ENCODE results near the gene HELZ. TPM values are rescaled to one million over a fixed set of nuclear protein-coding genes. Genes with fewer than 3 reads are reported as not detected.

The HELZ gene
- polyA plus RNA-seq, 2 of the 4 experiments (the other 2 are of a cell fraction): 5.6 to 18.3 TPM

DNA sequence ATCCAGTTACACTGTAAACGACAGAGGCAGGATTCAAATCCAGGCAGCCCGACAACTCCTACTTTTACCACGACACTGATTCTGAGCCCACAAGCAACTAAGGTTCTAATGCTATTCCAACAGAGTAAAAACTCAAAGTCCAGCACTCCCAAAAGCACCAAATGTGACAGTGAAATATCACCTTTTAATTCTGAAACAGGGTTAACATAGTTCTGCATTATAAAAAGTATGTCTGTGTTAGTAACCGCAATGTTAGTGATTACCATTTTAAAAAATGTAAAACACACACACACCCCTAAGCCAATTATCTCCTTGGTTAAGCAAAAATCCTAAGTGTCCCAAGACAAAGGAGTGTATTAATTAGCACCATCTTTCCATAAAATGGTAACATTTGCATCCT, 19.7 kb downstream of the HELZ start:
- CTCF ChIA-PET: interaction anchor here (1.5 kb wide), 1 partner anchor 15 kb away, joined by 3 read pairs; no protein-coding TSS in a partner anchor
- H3K9me3 ChIP-seq: no peaks in the 10 kb centered on the region
- peak; percentile 70 for FAIRE-seq
- no peak overlapping the region for H3K4me2 ChIP-seq
- ATAC-seq: no peak
- POLR2A ChIA-PET: no interaction called here
- DNase-seq (ENCODE audit: low read depth in 1 of 2, low spot score in 1 of 2): no peak
- no peak overlapping the region for H3K27ac ChIP-seq
- TF ChIP-seq JUN (IDR thresholded peaks at IDR 0.05) (no peak), CEBPB (IDR thresholded peaks at IDR 0.05) (no peak), HOXB5 (CRISPR knock-in tag; IDR thresholded peaks at IDR 0.05) (no peak), TP53 (CRISPR knock-in tag; IDR thresholded peaks at IDR 0.05) (no peak), MAFK (IDR thresholded peaks at IDR 0.05; ENCODE audit: partially characterized antibody) (no peak), POLR2AphosphoS2 (conservative IDR thresholded peaks at IDR 0.05; ENCODE audit: low read length) (no peak), RCOR1 (IDR thresholded peaks at IDR 0.05; ENCODE audit: low read depth, low read length) (no peak), CHD2 (IDR thresholded peaks at IDR 0.05; ENCODE audit: low read length, partially characterized antibody) (no peak), GATA3 (IDR thresholded peaks at IDR 0.05; ENCODE audit: borderline replicate concordance) (no peak), PHF8 (IDR thresholded peaks at IDR 0.05; ENCODE audit: borderline replicate concordance, low read depth) (no peak), RNF2 (IDR thresholded peaks at IDR 0.05; ENCODE audit: borderline replicate concordance, low read depth) (no peak), FOSL2 (IDR thresholded peaks at IDR 0.05) (no peak), FOSL2 (CRISPR knock-in tag; IDR thresholded peaks at IDR 0.05) (no peak), HOXB13 (CRISPR knock-in tag; IDR thresholded peaks at IDR 0.05; ENCODE audit: low read depth) (no peak), NFE2L2 (conservative IDR thresholded peaks at IDR 0.05; ENCODE audit: low read length) (no peak)
- TF ChIP-seq, protein P1, sequence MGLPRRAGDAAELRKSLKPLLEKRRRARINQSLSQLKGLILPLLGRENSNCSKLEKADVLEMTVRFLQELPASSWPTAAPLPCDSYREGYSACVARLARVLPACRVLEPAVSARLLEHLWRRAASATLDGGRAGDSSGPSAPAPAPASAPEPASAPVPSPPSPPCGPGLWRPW (IDR thresholded peaks at IDR 0.05): no peak
- TF ChIP-seq, protein P2, sequence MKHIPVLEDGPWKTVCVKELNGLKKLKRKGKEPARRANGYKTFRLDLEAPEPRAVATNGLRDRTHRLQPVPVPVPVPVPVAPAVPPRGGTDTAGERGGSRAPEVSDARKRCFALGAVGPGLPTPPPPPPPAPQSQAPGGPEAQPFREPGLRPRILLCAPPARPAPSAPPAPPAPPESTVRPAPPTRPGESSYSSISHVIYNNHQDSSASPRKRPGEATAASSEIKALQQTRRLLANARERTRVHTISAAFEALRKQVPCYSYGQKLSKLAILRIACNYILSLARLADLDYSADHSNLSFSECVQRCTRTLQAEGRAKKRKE (CRISPR knock-in tag; IDR thresholded peaks at IDR 0.05; ENCODE audit: low read depth): no peak
- TF ChIP-seq, protein P3, sequence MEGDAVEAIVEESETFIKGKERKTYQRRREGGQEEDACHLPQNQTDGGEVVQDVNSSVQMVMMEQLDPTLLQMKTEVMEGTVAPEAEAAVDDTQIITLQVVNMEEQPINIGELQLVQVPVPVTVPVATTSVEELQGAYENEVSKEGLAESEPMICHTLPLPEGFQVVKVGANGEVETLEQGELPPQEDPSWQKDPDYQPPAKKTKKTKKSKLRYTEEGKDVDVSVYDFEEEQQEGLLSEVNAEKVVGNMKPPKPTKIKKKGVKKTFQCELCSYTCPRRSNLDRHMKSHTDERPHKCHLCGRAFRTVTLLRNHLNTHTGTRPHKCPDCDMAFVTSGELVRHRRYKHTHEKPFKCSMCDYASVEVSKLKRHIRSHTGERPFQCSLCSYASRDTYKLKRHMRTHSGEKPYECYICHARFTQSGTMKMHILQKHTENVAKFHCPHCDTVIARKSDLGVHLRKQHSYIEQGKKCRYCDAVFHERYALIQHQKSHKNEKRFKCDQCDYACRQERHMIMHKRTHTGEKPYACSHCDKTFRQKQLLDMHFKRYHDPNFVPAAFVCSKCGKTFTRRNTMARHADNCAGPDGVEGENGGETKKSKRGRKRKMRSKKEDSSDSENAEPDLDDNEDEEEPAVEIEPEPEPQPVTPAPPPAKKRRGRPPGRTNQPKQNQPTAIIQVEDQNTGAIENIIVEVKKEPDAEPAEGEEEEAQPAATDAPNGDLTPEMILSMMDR (IDR thresholded peaks at IDR 0.05): no peak
- no peaks in the 10 kb centered on the region for H3K4me1 ChIP-seq
- H3K4me3 ChIP-seq: no peak overlapping the region
- 91% methylated on average over 4 of the region's 4 CpGs for WGBS (ENCODE audit: missing lambda C conversion rate)

DNA sequence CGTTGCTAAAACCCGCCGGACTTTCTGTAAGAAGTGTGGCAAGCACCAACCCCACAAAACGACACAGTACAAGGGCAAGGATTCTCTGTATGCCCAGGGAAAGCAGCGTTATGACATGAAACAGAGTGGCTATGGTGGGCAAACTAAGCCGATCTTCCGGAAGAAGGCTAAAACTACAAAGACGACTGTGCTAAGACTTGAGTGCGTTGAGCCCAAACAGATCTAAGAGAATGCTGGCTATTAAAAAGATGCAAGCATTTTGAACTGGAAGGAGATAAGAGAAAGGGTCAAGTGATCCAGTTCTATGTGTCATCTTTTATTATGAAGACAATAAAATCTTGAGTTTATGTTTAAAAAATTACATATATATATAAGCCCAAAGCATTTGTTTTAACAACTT, 20.3 kb downstream of the HELZ start:
- no peak for TF ChIP-seq MAFK (IDR thresholded peaks at IDR 0.05; ENCODE audit: partially characterized antibody)
- TF ChIP-seq, protein P3 (IDR thresholded peaks at IDR 0.05): no peak
- TF ChIP-seq, protein P2 (CRISPR knock-in tag; IDR thresholded peaks at IDR 0.05; ENCODE audit: low read depth): no peak
- no peak for TF ChIP-seq FOSB (CRISPR knock-in tag; IDR thresholded peaks at IDR 0.05)
- ATAC-seq (no peak), DNase-seq (ENCODE audit: low read depth in 1 of 2, low spot score in 1 of 2) (no peak), FAIRE-seq (no peak)
- H3K27ac ChIP-seq: no peak overlapping the region
- no peaks in the 10 kb centered on the region for H3K4me1 ChIP-seq
- POLR2A ChIA-PET: no interaction called here
- H3K4me3 ChIP-seq: no peak overlapping the region
- 93% methylated on average over 9 of the region's 9 CpGs for WGBS (ENCODE audit: missing lambda C conversion rate)
- no peaks in the 10 kb centered on the region for H3K9me3 ChIP-seq
- CTCF ChIA-PET: interaction anchor here (1.3 to 1.5 kb wide), 2 partner anchors 15 to 48 kb away, joined by 3 read pairs; no protein-coding TSS in a partner anchor
- no peak overlapping the region for H3K4me2 ChIP-seq
